CD4-positive, alpha-beta T cell treated with Interleukin-21 for 1 hour (primary cell): ENCODE results near the gene UBXN11.
A peak's percentile ranks its signal among the peaks of the same experiment; 100 is the strongest.
"Not testable (repeated sequence)": the region's sequence is repeated elsewhere in the genome, so short reads cannot be mapped to it uniquely, and the experiment has no call there.

Experiments
- DNase-seq: peaks from one replicate; pipeline ENCODE4 v3.0.0-alpha.2; 2020

The UBXN11 gene

GRCh38 chr1:26336477-26337205 lies 30.2 kb upstream of the UBXN11 start:
- DNase-seq, result peak; percentile 91

- DNase-seq, result peak; percentile 30
Measured at GRCh38 chr1:26335774-26336476, 29.5 kb upstream of the UBXN11 start.

GRCh38 chr1:26333312-26333711 lies 26.9 kb upstream of the UBXN11 start:
- DNase-seq, result not testable (repeated sequence)

GRCh38 chr1:26330276-26330675 lies 23.8 kb upstream of the UBXN11 start:
- no peak for DNase-seq

- DNase-seq, result not testable (repeated sequence)
Measured at GRCh38 chr1:26329380-26329779, 22.9 kb upstream of the UBXN11 start.

- DNase-seq, result no peak
Measured at GRCh38 chr1:26328597-26328996, 22.2 kb upstream of the UBXN11 start.

- DNase-seq, result no peak
Measured at GRCh38 chr1:26327956-26328362, 21.5 kb upstream of the UBXN11 start.

- DNase-seq, result no peak
Measured at GRCh38 chr1:26324550-26324949, 18.1 kb upstream of the UBXN11 start.

- DNase-seq, result no peak
Measured at GRCh38 chr1:26323382-26323781, 16.9 kb upstream of the UBXN11 start.

- DNase-seq, result no peak
Measured at GRCh38 chr1:26322042-26322331, 15.6 kb upstream of the UBXN11 start.

- DNase-seq, result peak; percentile 94
Measured at GRCh38 chr1:26321315-26322041, 15.0 kb upstream of the UBXN11 start.

- no peak for DNase-seq
Measured at GRCh38 chr1:26320896-26321295, 14.5 kb upstream of the UBXN11 start.

GRCh38 chr1:26318338-26319064 lies 12.1 kb upstream of the UBXN11 start:
- DNase-seq, result no peak

- DNase-seq, result peak; percentile 84
Measured at GRCh38 chr1:26317612-26318337, 11.3 kb upstream of the UBXN11 start, which contains the start of gene CD52. Gene CD52, plus strand, starts transcription at chr1:26317958. Its CDS starts 60 bp downstream, at chr1:26318018.

- no peak for DNase-seq
Measured at GRCh38 chr1:26317146-26317545, 10.7 kb upstream of the UBXN11 start.

- DNase-seq, result no peak
Measured at GRCh38 chr1:26315874-26316850, 9.7 kb upstream of the UBXN11 start.

- DNase-seq, result no peak
Measured at GRCh38 chr1:26314501-26314900, 8.1 kb upstream of the UBXN11 start.

GRCh38 chr1:26307966-26308899 lies 1.8 kb upstream of the UBXN11 start:
- not testable (repeated sequence) for DNase-seq

- peak; percentile 45 for DNase-seq
Measured at GRCh38 chr1:26307363-26307781, 936 bp upstream of the UBXN11 start.
